Measurements from ENCODE around the gene NCOA7.

DNA sequence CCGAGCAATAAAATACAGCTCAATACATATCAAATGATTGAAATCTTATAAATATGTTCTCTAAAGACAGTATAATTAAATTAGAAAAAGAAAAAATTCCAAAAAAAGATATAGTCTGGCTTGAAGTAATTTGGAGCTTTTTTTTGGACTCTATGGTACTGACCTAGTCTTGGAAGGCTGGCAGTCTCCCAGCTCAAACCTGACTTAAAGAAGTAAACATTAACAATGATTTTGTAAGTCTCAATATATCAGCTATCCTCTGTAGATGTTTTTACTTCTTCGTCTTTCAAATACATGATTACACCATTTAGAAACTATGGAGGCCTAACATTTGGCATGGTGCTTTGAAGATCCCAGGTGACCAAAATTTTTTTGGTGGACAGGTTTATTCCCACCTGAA is 180.0 kb downstream of the NCOA7 start:
- TF ChIP-seq, protein P1, sequence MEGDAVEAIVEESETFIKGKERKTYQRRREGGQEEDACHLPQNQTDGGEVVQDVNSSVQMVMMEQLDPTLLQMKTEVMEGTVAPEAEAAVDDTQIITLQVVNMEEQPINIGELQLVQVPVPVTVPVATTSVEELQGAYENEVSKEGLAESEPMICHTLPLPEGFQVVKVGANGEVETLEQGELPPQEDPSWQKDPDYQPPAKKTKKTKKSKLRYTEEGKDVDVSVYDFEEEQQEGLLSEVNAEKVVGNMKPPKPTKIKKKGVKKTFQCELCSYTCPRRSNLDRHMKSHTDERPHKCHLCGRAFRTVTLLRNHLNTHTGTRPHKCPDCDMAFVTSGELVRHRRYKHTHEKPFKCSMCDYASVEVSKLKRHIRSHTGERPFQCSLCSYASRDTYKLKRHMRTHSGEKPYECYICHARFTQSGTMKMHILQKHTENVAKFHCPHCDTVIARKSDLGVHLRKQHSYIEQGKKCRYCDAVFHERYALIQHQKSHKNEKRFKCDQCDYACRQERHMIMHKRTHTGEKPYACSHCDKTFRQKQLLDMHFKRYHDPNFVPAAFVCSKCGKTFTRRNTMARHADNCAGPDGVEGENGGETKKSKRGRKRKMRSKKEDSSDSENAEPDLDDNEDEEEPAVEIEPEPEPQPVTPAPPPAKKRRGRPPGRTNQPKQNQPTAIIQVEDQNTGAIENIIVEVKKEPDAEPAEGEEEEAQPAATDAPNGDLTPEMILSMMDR (IDR thresholded peaks at IDR 0.05): no peak
- TF ChIP-seq POLR2A (IDR thresholded peaks at IDR 0.05): no peak
